ENCODE data around the gene PRKCI.
"Not testable (repeated sequence)": the region's sequence is repeated elsewhere in the genome, so short reads cannot be mapped to it uniquely, and the experiment has no call there.

The PRKCI gene

DNA sequence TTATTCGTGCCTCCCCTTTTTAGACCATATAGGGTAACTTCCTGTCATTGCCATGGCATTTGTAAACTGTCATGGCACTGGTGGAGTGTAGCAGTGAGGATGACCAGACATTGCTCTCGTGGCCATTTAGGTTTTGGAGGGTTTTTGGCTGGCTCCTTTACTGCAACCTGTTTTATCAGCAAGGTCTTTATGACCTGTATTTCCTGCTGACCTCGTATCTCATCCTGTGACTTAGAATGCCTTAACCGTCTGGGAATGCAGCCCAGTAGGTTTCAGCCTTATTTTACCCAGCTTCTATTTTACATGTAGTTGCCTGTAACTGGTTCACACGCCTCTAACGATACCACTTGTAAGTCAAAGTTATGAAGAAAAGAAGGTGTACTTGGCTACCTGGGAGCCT lies 121.6 kb downstream of the PRKCI start:
- DNase-seq (ENCODE audit: low read depth), result not testable (repeated sequence)

DNA sequence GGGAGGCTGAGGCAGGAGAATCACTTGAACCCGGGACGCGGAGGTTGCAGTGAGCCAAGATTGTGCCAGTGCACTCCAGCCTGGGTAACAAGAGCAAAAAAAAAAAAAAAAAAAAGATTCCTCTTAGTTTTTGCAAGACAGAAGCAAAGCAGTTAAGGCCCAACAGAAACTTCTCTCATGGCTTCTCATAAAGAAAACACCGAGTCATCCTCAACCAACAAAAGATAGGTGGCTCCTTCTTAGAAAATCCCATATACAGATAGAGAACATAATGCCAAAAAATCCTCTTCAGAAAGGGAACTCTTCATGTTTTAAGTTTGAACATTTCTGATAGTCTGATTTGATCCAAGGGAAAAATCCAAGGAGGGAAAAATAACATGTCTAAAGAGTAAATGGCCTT lies 122.7 kb downstream of the PRKCI start:
- DNase-seq (ENCODE audit: low read depth), result no peak

DNA sequence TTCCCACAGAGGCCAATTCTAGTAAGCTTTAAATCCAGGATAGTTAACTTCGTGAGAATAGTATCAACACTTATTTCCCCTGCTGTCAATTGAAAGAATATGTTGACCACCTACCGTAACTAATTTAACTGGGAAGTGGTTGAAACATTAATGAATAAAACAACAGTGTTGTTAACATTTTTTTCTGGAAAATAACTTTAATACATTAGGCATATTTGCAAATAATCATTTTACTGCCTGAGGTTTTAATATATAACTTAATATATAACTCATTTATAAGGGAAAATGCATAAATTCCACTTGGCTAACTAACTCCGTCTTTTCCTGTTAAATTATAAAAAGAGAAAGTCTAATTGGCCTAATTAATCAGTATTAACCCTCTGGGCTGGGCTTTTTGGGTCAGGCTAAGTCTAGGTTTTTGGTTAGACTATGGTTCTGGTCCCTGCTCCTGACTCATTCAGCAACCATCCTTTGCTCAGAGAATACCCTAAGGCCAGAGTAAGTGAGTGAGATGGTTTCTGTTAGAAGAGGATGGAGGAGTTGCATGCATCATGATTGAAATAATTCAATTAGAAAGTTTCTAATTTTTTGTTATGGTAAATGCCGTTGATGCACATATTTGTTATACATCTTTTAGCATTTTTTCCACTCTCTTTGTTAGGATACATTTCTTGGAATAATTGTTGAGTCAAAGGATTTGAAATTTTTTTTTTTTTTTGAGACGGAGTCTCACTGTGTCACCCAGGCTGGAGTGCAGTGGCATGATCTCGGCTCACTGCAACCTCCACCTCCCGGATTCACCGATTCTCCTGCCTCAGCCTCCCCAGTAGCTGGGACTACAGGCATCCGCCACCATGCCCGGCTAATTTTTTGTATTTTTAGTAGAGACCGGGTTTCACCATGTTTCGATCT lies 124.5 kb downstream of the PRKCI start:
- peak; percentile 82 for DNase-seq (ENCODE audit: low read depth)

DNA sequence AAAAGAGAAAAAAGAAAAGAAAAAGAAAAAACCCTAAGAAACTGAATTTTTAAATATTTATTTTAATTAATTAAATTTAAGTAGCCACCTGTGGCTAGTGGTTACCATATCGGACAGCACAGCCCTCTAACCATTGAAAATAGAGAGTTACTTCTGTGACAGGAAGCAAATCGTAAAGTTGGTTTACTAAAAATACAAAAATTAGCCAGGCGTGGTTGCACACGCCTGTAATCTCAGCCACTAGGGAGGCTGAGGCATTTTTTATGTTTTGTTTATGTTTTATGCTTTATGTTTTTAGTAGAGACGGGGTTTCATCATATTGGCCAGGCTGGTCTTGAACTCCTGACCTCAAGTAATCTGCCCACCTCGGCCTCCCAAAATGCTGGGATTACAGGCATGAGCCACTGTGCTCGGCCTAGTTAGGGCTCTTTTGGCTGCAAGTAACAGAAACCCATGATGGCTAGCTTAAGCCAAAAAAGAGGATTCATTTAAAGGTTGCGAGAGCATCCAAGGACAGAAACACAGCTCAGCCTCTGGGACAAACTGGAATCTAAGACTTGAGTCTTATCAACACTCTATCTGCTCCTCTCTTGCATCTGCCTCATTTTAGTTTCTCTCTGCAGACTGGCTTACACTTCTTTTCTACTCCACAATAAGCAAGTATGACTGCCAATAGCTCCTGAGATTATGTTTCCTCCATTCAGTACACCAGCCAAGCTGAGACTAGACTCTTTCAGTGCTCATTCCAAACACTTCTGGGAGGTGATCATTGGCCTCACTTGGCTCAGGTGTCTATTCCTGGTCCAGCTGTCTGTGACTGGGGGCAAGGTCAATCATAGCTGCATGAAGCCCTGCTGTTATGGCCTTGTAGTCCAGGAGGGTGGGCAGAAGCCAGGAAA lies 128.5 kb downstream of the PRKCI start:
- no peak for DNase-seq (ENCODE audit: low read depth)

DNA sequence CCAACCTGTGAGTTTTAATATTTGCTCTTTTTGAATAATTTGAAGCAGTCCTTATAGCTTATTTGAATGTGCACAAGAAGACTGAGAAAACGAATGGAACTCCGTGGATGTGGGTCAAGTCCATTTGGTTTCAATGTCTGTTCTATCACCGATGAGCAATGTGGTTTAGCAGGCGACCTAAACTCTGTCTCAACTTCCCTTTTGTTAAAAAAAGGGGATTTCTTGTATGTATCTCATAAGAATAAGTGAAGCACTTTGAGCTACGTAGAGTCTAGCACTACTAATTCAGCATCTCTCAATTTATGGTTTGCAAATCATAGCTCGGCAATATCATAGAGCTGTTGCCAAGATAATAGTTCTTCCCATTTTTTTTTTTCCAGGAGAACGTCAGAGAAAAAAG lies 130.7 kb downstream of the PRKCI start:
- DNase-seq (ENCODE audit: low read depth), result no peak

DNA sequence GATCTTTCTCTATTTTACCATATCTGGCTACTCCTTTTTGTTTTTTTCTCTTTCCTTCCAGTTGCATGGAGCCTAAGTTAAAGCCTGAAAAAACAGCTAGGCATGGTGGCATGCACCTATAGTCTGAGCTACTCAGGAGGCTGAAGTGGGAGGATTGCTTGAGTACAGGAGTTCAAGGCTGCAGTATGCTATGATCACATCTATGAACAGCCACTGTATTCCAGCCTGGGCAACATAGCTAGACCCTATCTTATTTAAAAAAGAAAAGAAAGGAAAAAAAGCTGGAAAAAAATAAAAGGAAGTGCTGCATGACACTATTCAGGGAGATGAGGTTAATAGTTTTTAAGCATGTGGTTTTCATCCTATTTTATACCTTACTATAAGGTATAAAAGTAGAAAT lies 131.3 kb downstream of the PRKCI start:
- DNase-seq (ENCODE audit: low read depth), result no peak

DNA sequence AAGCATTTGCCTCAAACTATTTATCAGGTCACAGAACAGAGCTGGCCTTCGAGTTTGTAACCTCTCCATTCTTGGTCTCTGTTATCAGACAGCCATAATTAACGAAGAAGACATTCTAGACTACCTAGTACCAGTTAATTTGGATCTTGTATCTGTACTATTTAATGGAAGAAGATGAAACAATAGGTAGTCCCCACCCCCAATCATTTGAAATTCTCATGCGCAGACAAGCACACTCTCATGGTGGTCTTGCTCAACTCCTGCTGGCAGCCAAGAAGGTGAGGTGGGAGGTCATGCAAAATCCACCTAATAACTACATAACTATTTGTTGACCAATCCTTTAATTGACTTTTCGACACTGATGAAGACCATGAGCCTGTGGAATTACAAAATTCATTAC lies 132.5 kb downstream of the PRKCI start:
- no peak for DNase-seq (ENCODE audit: low read depth)

Measured in ELR (cell line).